Loucy (cell line): ENCODE measurements around the gene REC8.

Experiments
- H2AFZ ChIP-seq: fragments of 200-600 bp; sonication (generic); 2 replicates; pipeline ENCODE4 v1.6.0; 2016; ENCODE audit warnings: antibody characterized with exemption, mild to moderate bottlenecking, low read length, moderate library complexity
- H3F3A ChIP-seq: fragments of 200-600 bp; 2 replicates; pipeline ENCODE4 v1.6.0; 2016; ENCODE audit warnings: antibody characterized with exemption, low read depth, mild to moderate bottlenecking
- H3K27me3 ChIP-seq: fragments of 200-600 bp; sonication (generic); 2 replicates; pipeline ENCODE4 v1.6.1; 2014; ENCODE audit warnings: low read length, mild to moderate bottlenecking; ENCODE audit not compliant: insufficient read depth, poor library complexity, severe bottlenecking
- H3K36me3 ChIP-seq: fragments of 200-600 bp; sonication (generic); 2 replicates; pipeline ENCODE4 v1.6.1; 2016; ENCODE audit warnings: low read length; ENCODE audit not compliant: insufficient read depth
- H3K4me1 ChIP-seq: fragments of 200-600 bp; sonication (generic); 2 replicates; pipeline ENCODE4 v1.5.1; 2014; ENCODE audit warnings: low read length, mild to moderate bottlenecking; ENCODE audit not compliant: insufficient read depth, poor library complexity, severe bottlenecking
- H3K4me2 ChIP-seq: fragments of 200-600 bp; sonication (generic); 2 replicates; pipeline ENCODE4 v1.6.0; 2014; ENCODE audit warnings: antibody characterized with exemption, low read length, low read depth, mild to moderate bottlenecking; ENCODE audit not compliant: poor library complexity, severe bottlenecking
- H3K4me3 ChIP-seq: fragments of 200-600 bp; sonication (generic); 2 replicates; pipeline ENCODE4 v1.5.1; 2014; ENCODE audit warnings: low read length, mild to moderate bottlenecking, mixed read lengths; ENCODE audit not compliant: poor library complexity, severe bottlenecking
- H3K79me2 ChIP-seq: fragments of 200-600 bp; sonication (generic); 2 replicates; pipeline ENCODE4 v1.6.1; 2014; ENCODE audit warnings: low read length; ENCODE audit not compliant: insufficient read depth
- H3K9ac ChIP-seq: fragments of 200-600 bp; sonication (generic); 2 replicates; pipeline ENCODE4 v1.6.0; 2014; ENCODE audit warnings: mild to moderate bottlenecking, low read depth, low read length, moderate library complexity; ENCODE audit not compliant: poor library complexity, severe bottlenecking
- H3K9me2 ChIP-seq: fragments of 200-600 bp; sonication (generic); replicated peaks from 2 replicates; pipeline ENCODE4 v1.6.1; 2016; ENCODE audit warnings: low read depth, low read length, mixed read lengths
- H3K9me3 ChIP-seq: fragments of 200-600 bp; sonication (generic); 2 replicates; pipeline ENCODE4 v1.6.1; 2014; ENCODE audit warnings: mild to moderate bottlenecking, antibody characterized with exemption, low read length, low read depth; ENCODE audit not compliant: insufficient read depth
- H4K20me1 ChIP-seq: fragments of 200-600 bp; sonication (generic); 2 replicates; pipeline ENCODE4 v1.6.0; 2014; ENCODE audit warnings: antibody characterized with exemption, low read length, mild to moderate bottlenecking; ENCODE audit not compliant: insufficient read depth, poor library complexity, severe bottlenecking
- CTCF ChIP-seq: fragments of 200-600 bp; sonication (generic); conservative IDR thresholded peaks from 2 replicates; pipeline ENCODE4 v1.5.1; 2014; ENCODE audit warnings: mild to moderate bottlenecking, antibody characterized with exemption, low read length
- EZH2phosphoT487 ChIP-seq: fragments of 200-600 bp; IDR thresholded peaks from 2 replicates; pipeline ENCODE4 v1.6.1; 2018; ENCODE audit warnings: antibody characterized with exemption, mild to moderate bottlenecking, moderate library complexity, borderline replicate concordance

REC8 gene

DNA sequence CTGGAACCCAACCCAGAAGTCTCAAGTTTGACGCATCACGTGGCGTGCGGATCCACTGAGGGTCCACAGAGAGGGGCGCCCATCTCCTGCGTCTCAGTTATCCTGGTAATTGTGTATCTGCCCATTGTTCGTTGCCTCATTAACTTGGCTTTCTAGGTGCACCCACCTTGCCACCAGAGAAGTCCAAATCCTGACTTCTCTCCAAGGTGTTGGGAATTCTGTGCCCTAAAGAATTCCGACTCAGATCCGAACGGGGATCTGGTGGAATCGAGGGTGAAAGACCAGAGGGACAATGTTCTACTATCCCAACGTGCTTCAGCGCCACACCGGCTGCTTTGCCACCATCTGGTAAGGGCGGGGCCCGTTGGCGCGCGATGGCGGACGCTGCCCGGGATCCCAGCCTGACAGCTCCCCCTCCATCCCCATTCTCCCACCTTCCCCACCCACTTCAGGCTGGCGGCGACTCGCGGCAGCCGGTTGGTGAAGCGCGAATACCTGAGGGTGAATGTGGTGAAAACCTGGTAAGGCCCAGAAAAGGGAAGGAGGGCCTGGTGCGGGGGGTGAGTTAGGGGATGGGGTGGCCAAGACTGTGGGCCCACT lies 481 bp downstream of the REC8 start:
- no peak overlapping the region for H3K4me2 ChIP-seq
- H4K20me1 ChIP-seq = no peaks in the 10 kb centered on the region
- TF ChIP-seq CTCF (no peak), EZH2phosphoT487 (no peak)
- no peaks in the 10 kb centered on the region for H3K9me3 ChIP-seq
- H3F3A ChIP-seq = no peaks in the 10 kb centered on the region
- no peak overlapping the region for H3K9ac ChIP-seq
- H3K36me3 ChIP-seq = no peaks in the 10 kb centered on the region
- no peaks in the 10 kb centered on the region for H3K27me3 ChIP-seq
- H3K79me2 ChIP-seq = no peaks in the 10 kb centered on the region
- H2AFZ ChIP-seq = no peak overlapping the region
- H3K4me1 ChIP-seq = no peaks in the 10 kb centered on the region
- no peak overlapping the region for H3K4me3 ChIP-seq
- no peaks in the 10 kb centered on the region for H3K9me2 ChIP-seq

GRCh38 chr14:24172871-24173281 lies 996 bp downstream of the REC8 start:
- no peaks in the 10 kb centered on the region for H3K36me3 ChIP-seq
- no peak overlapping the region for H3K4me2 ChIP-seq
- no peaks in the 10 kb centered on the region for H4K20me1 ChIP-seq
- no peaks in the 10 kb centered on the region for H3K9me2 ChIP-seq
- no peak for TF ChIP-seq EZH2phosphoT487
- H2AFZ ChIP-seq = no peak overlapping the region
- no peak overlapping the region for H3K9ac ChIP-seq
- H3K27me3 ChIP-seq = no peaks in the 10 kb centered on the region
- H3K9me3 ChIP-seq = no peaks in the 10 kb centered on the region
- H3F3A ChIP-seq = no peaks in the 10 kb centered on the region
- no peaks in the 10 kb centered on the region for H3K79me2 ChIP-seq
- no peak overlapping the region for H3K4me3 ChIP-seq
- no peaks in the 10 kb centered on the region for H3K4me1 ChIP-seq

GRCh38 chr14:24176599-24176998 lies 4.7 kb downstream of the REC8 start:
- H2AFZ ChIP-seq = no peak overlapping the region
- H3K79me2 ChIP-seq = no peaks in the 10 kb centered on the region
- H3K9me2 ChIP-seq = no peaks in the 10 kb centered on the region
- H3K27me3 ChIP-seq = no peaks in the 10 kb centered on the region
- no peak overlapping the region for H3K4me2 ChIP-seq
- H3K4me3 ChIP-seq = no peak overlapping the region
- no peak for TF ChIP-seq EZH2phosphoT487
- no peak for TF ChIP-seq CTCF
- no peaks in the 10 kb centered on the region for H4K20me1 ChIP-seq
- no peaks in the 10 kb centered on the region for H3K9me3 ChIP-seq
- no peak overlapping the region for H3K9ac ChIP-seq
- no peaks in the 10 kb centered on the region for H3F3A ChIP-seq
- H3K4me1 ChIP-seq = no peaks in the 10 kb centered on the region
- H3K36me3 ChIP-seq = peaks cover 7% of the 10 kb centered on the region; the same call in 1 of the 2 replicates
